Effector memory CD8-positive, alpha-beta T cell (primary cell): ENCODE data around the gene CNNM1.

ENCODE experiments used
- ATAC-seq: fragments of 150-1000 bp; cut with Tn5 transposase; replicated peaks from 2 replicates; pipeline ENCODE4 v1.10.0; 2021; ENCODE audit warnings: mild to moderate bottlenecking, moderate library complexity
- DNase-seq, 3 experiments: peaks; one replicate each; pipeline ENCODE4 v3.0.0; 2021
- H3K27ac Mint-ChIP-seq, 2 donors: one replicate each; pipeline ENCODE4 v1.8.0; 2022; ENCODE audit warnings: mild to moderate bottlenecking in 2 of 2, mixed read lengths in 2 of 2, moderate library complexity in 2 of 2
- H3K27me3 Mint-ChIP-seq, 2 donors: one replicate each; pipeline ENCODE4 v1.8.0; 2022; ENCODE audit warnings: mixed read lengths in 2 of 2
- H3K36me3 Mint-ChIP-seq: one replicate; pipeline ENCODE4 v1.8.0; 2022; ENCODE audit warnings: mild to moderate bottlenecking, moderate library complexity, mixed read lengths; ENCODE audit not compliant: insufficient read depth
- H3K4me1 Mint-ChIP-seq, 2 donors: one replicate each; pipeline ENCODE4 v1.8.0; 2022; ENCODE audit warnings: low read depth in 2 of 2, mixed read lengths in 2 of 2
- H3K4me3 Mint-ChIP-seq, 2 donors: one replicate each; pipeline ENCODE4 v1.8.0; 2022; ENCODE audit warnings: mild to moderate bottlenecking in 2 of 2, mixed read lengths in 2 of 2, moderate library complexity in 2 of 2
- H3K9me3 Mint-ChIP-seq, 2 donors: one replicate each; pipeline ENCODE4 v1.8.0; 2022; ENCODE audit warnings: mixed read lengths in 2 of 2

Gene CNNM1

DNA sequence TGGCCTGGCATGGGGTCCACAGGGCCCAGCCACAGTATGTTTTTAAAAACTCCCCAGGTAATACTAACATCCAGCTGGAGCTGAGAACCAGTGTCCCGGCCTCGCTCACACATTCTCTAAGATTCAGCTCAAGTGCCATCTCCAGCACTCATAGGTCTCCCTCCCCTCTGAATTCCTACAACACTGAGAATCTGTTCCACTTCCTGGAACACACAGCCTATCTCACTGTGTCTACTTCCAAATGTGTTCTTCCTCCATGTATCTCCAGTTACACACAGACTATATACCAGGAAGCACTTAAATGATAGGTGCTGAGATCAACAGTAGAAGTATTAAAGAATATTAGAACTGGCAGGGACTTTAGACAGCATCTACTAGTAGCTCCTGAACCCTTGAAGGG is 90.5 kb downstream of the CNNM1 start:
- peak overlapping the region in 1 of 2 donors; percentile 44 for H3K27ac Mint-ChIP-seq
- no peak overlapping the region for H3K4me3 Mint-ChIP-seq
- no peak for DNase-seq
- peaks cover 23% of the 10 kb centered on the region for H3K36me3 Mint-ChIP-seq
- H3K9me3 Mint-ChIP-seq: no peaks in the 10 kb centered on the region
- H3K4me1 Mint-ChIP-seq: peaks cover 2 to 8% of the 10 kb centered on the region in 2 donors
- no peak for ATAC-seq
- H3K27me3 Mint-ChIP-seq: no peaks in the 10 kb centered on the region

DNA sequence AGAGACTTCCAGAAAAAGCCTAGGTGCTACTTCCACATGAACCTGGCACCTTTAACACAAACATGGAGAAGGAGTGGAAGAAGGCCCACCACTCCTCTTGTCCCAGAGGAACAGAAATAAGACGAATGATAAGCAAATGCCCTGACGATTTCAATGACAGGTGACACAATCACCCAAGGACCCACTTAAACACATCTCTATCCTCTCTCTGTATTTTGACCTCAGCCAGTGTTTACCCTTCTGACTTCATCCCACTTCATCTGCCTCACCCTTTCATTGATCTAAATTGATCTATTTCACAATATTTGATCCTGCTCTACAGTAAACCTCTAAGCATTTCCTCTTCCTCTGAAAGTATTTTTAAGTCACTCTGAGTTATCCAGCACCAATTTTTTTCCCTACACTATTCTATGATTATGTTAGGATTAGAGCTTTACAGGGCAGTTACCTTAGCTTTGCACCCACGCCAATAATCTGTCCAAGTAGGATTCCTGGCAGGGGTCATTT is 92.1 kb downstream of the CNNM1 start:
- H3K27me3 Mint-ChIP-seq: no peaks in the 10 kb centered on the region
- peaks cover 23% of the 10 kb centered on the region for H3K36me3 Mint-ChIP-seq
- ATAC-seq: no peak
- H3K4me3 Mint-ChIP-seq: no peak overlapping the region
- H3K9me3 Mint-ChIP-seq: no peaks in the 10 kb centered on the region
- DNase-seq: no peak
- H3K4me1 Mint-ChIP-seq: peaks cover 6 to 8% of the 10 kb centered on the region in 2 donors
- peak overlapping the region in 1 of 2 donors; percentile 2 for H3K27ac Mint-ChIP-seq

DNA sequence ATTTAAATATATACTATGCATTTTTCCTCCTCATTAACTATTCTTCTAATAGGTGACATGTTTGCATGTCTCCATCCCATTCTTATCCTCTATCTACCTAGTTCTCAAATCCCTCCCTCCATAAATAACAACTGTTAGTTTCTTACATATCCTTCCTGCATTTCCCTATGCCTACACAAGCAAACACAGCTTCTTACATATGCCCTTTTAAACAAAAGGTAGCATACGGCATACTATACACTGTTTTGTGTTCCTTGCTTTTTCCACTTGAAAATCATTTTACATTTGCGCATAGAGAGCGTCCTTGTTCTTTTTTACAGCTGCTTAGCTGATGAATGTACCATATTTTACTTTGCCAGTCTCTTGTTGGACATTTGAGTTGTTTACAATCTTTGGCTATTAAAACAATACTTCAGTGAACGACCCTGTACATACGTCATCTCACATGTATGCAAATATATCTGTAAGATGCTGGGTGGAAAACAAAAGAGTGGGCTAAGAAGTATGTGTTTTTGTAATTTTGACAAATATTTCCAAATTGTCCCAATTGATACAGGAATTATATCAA is 93.5 kb downstream of the CNNM1 start:
- Mint-ChIP-seq H3K27ac (no peak overlapping the region), H3K27me3 (no peaks in the 10 kb centered on the region), H3K4me1 (peaks cover 4 to 8% of the 10 kb centered on the region in 2 donors), H3K4me3 (no peak overlapping the region), H3K9me3 (no peaks in the 10 kb centered on the region), H3K36me3 (peaks cover 23% of the 10 kb centered on the region)
- no peak for DNase-seq
- no peak for ATAC-seq

DNA sequence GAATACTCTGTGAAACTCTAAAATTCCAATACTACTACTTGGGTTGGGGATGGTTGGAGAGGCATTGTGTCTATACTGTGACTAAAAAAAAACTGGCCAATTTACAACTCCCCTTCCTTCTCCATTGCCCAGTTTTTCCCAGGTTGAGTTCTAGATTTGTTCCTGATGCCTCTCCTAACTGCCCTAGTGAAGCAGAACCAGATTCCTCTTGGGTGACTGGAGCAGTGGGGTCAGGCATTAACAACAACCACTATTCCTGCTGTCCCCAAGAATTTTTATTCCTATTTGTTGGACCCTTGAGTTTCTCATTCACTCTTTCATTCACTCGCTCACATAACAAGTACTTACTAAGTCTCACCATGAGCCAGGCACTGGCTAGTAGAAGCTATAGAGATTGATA is 95.5 kb downstream of the CNNM1 start:
- ATAC-seq (no peak), DNase-seq (no peak)
- Mint-ChIP-seq H3K27ac (no peak overlapping the region), H3K4me3 (no peak overlapping the region), H3K9me3 (no peaks in the 10 kb centered on the region), H3K36me3 (peaks cover 11% of the 10 kb centered on the region), H3K4me1 (peaks cover 6 to 18% of the 10 kb centered on the region in 2 donors), H3K27me3 (no peaks in the 10 kb centered on the region)

- Mint-ChIP-seq H3K4me3 (no peak overlapping the region), H3K27ac (no peak overlapping the region), H3K27me3 (no peaks in the 10 kb centered on the region), H3K36me3 (peaks cover 11% of the 10 kb centered on the region), H3K4me1 (peaks cover 11 to 24% of the 10 kb centered on the region in 2 donors), H3K9me3 (no peaks in the 10 kb centered on the region)
- DNase-seq (no peak), ATAC-seq (no peak)
These were observed 96.0 kb downstream of the CNNM1 start for GRCh38 chr10:99425204-99425603.

DNA sequence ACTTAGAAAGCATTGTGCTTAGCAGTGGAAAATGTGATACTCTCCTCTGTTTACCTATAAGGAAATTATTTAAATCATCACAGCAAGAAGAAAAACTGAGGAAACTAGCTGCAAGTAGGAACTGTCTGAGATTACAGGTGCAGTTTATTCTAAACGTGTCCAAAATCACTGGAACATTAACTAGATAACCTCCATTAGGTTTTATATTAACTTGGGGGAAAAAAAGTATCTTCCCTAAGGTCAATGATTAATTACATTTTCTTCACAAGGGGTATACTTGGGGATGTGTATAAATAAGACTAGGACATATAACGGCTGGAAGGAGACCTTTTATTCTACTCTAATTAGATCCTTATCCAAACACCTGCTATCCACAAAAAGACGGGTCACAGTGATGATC is 97.5 kb downstream of the CNNM1 start:
- peaks cover 20 to 37% of the 10 kb centered on the region in 2 donors for H3K4me1 Mint-ChIP-seq
- no peak for DNase-seq
- no peak overlapping the region for H3K4me3 Mint-ChIP-seq
- no peak for ATAC-seq
- no peaks in the 10 kb centered on the region for H3K9me3 Mint-ChIP-seq
- peaks cover 20% of the 10 kb centered on the region for H3K36me3 Mint-ChIP-seq
- no peaks in the 10 kb centered on the region for H3K27me3 Mint-ChIP-seq
- no peak overlapping the region for H3K27ac Mint-ChIP-seq

GRCh38 chr10:99427566-99428190 is 98.5 kb downstream of the CNNM1 start:
- H3K4me3 Mint-ChIP-seq: no peak overlapping the region
- no peaks in the 10 kb centered on the region for H3K27me3 Mint-ChIP-seq
- peaks cover 25 to 46% of the 10 kb centered on the region in 2 donors for H3K4me1 Mint-ChIP-seq
- ATAC-seq (no peak), DNase-seq (no peak)
- no peaks in the 10 kb centered on the region for H3K9me3 Mint-ChIP-seq
- H3K27ac Mint-ChIP-seq: no peak overlapping the region
- H3K36me3 Mint-ChIP-seq: peaks cover 16% of the 10 kb centered on the region

- Mint-ChIP-seq H3K9me3 (no peaks in the 10 kb centered on the region), H3K27me3 (no peaks in the 10 kb centered on the region), H3K4me1 (peaks cover 27 to 51% of the 10 kb centered on the region in 2 donors), H3K36me3 (peaks cover 11% of the 10 kb centered on the region), H3K4me3 (peak overlapping the region; percentile 87 to 89), H3K27ac (peak overlapping the region; percentile 88 to 92)
- ATAC-seq: no peak
- DNase-seq: no peak
These were observed 100.5 kb downstream of the CNNM1 start for GRCh38 chr10:99429517-99430095.

DNA sequence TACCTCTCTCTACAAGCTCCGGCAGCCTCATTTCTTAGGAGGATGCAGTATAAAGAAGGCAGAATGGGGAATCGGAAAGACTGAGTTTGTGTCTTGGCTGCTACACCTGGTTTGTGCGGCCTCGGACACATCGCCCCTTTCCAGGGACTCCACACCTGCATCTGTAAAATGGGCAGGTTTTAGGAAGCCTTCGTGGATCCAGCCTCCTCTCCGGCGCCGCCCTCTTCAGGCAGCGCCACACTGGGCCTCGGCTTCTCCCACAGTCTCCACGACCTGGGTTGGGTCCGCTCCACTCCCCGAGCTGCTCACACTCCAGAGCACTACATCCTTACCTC is 100.9 kb downstream of the CNNM1 start:
- peak overlapping the region; percentile 88 to 92 for H3K27ac Mint-ChIP-seq
- H3K9me3 Mint-ChIP-seq: no peaks in the 10 kb centered on the region
- H3K4me3 Mint-ChIP-seq: peak overlapping the region; percentile 87 to 89
- peaks cover 11% of the 10 kb centered on the region for H3K36me3 Mint-ChIP-seq
- no peaks in the 10 kb centered on the region for H3K27me3 Mint-ChIP-seq
- ATAC-seq: peak; percentile 1
- peaks cover 27 to 47% of the 10 kb centered on the region in 2 donors for H3K4me1 Mint-ChIP-seq
- DNase-seq: peak in 1 of 3 experiments; percentile 2

DNA sequence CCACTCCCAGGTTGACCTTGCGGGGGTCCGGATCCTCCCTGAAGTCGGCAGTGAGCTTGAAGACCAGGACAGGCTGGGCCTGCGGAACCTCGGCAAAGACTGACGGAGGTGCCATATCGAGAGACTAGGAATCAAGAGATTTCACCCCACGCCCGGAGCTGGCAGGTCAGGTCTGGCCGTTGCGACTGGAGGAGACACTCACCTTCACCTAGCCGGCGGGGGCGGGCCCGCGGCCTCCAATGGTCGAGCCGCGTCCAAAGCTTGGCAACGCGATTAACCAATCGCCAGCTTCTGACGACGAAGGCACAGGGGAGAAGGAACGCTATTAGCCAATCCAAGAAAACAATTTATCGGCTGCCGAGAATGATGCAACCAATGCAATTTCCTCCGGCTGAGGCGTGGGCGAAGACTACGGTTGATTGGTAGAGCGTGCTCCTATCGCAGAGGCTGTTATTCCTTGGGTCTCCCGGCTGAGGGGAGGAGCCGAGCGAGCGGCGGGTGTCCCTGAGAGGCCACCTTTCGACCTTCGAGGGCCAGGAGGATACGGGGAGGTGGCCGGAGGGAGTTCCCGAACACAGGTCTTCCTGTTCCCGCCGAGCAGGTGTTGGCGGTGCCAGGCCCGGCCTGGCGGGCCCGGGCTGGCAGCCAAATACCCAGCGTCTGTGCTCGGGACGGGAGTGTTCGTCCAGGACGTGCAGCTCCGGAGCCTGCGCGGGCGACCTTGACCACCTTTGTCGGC is 101.5 kb downstream of the CNNM1 start, which contains the start of gene GOT1:
GOT1 (minus strand) TSS at position 174 of the 739 bp plus-strand sequence; CDS start at position 115, 59 bp downstream.
- H3K9me3 Mint-ChIP-seq: no peaks in the 10 kb centered on the region

GRCh38 chr10:99431190-99431760 is 102.1 kb downstream of the CNNM1 start:
- no peak for ATAC-seq
- no peaks in the 10 kb centered on the region for H3K9me3 Mint-ChIP-seq
- peaks cover 27 to 50% of the 10 kb centered on the region in 2 donors for H3K4me1 Mint-ChIP-seq
- H3K27me3 Mint-ChIP-seq: no peaks in the 10 kb centered on the region
- H3K4me3 Mint-ChIP-seq: peak overlapping the region; percentile 87 to 89
- DNase-seq: no peak
- peak overlapping the region; percentile 88 to 92 for H3K27ac Mint-ChIP-seq
- H3K36me3 Mint-ChIP-seq: peaks cover 11% of the 10 kb centered on the region

More for the DNA sequence above, 101.5 kb downstream of the CNNM1 start, which contains the start of gene GOT1:
- H3K36me3 Mint-ChIP-seq: peaks cover 11% of the 10 kb centered on the region
- DNase-seq (peak; percentile 87 to 89 (median 88)), ATAC-seq (peak; percentile 90)
- peaks cover 27 to 44% of the 10 kb centered on the region in 2 donors for H3K4me1 Mint-ChIP-seq
- H3K27ac Mint-ChIP-seq: peak within 1 kb of the TSS; percentile 88 to 92
- H3K4me3 Mint-ChIP-seq: peak within 1 kb of the TSS; percentile 87 to 89
- H3K27me3 Mint-ChIP-seq: no peaks in the 10 kb centered on the region

DNA sequence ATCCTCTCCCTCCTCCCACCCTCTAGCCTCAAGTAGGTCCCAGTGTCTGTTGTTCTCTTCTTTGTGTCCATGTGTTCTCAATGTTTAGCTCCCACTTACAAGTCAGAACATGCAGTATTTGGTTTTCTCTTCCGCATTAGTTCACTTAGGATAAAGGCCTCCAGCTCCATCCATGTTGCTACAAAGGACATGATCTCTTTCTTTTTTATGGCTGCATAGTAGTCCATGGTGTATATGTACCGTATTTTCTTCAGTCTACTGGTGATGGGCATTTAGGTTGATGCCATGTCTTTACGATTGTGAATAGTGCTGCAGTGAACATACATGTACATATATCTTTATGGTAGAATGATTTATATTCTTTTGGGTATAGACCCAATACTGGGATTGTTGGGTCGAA is 102.9 kb downstream of the CNNM1 start:
- no peak for ATAC-seq
- Mint-ChIP-seq H3K27ac (peak overlapping the region in 1 of 2 donors; percentile 88), H3K27me3 (no peaks in the 10 kb centered on the region), H3K9me3 (no peaks in the 10 kb centered on the region), H3K36me3 (peaks cover 11% of the 10 kb centered on the region), H3K4me1 (peaks cover 27 to 50% of the 10 kb centered on the region in 2 donors), H3K4me3 (peak overlapping the region; percentile 87 to 89)
- DNase-seq: no peak

DNA sequence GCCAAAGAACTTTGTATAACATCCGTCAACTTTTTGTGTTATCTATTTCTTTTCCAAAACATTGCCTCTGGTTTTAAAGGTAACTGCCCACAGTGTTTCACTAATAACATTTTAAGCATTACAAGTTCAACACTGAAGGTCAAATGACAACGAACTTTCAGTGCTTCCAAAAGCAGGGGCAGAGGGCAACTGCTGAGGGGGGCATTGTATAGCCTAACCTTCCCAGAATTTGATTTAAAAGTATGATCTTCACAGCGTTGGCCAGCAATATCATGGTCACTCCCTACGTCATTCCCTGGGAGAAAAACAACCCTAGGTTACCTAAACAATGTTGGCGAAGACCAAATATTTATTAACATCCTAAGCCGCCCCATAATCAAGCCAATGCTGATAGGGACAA is 103.7 kb downstream of the CNNM1 start:
- H3K27me3 Mint-ChIP-seq: no peaks in the 10 kb centered on the region
- no peak for ATAC-seq
- DNase-seq: no peak
- peaks cover 17% of the 10 kb centered on the region for H3K36me3 Mint-ChIP-seq
- no peak overlapping the region for H3K27ac Mint-ChIP-seq
- no peak overlapping the region for H3K4me3 Mint-ChIP-seq
- H3K9me3 Mint-ChIP-seq: no peaks in the 10 kb centered on the region
- H3K4me1 Mint-ChIP-seq: peaks cover 27 to 50% of the 10 kb centered on the region in 2 donors
